B cell (primary cell): ENCODE data around the gene ADGRD1.

Experiments used
- EZH2 ChIP-seq: IDR thresholded peaks from 2 replicates; pipeline ENCODE4 v1.6.1; 2012; ENCODE audit warnings: borderline replicate concordance, low read depth, mild to moderate bottlenecking, moderate library complexity, low read length; ENCODE audit not compliant: insufficient read depth, poor library complexity, severe bottlenecking
- TF ChIP-seq, protein P1 (sequence below): fragments of 200-600 bp; IDR thresholded peaks from one replicate; pipeline ENCODE4 v1.8.0; 2022; ENCODE audit warnings: antibody characterized with exemption, mild to moderate bottlenecking

DNA sequence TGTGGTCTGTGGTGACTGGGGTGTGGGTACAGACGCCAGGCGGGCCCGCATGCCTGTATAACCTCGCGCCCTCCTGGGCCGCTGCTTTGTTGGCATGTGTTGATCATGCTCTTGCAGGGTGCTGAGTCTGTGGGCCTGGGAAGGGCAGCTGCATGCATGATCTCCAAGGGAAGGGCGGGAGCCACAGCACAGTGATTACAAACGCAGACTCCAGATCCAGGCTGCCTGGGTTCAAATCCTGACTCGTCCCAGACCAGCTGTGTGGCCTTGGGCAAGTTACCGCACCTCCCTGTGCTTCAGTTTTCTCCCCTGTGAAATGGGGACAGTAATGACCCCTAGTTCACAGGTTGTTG, 24.0 kb downstream of the ADGRD1 start:
- TF ChIP-seq, protein P1, sequence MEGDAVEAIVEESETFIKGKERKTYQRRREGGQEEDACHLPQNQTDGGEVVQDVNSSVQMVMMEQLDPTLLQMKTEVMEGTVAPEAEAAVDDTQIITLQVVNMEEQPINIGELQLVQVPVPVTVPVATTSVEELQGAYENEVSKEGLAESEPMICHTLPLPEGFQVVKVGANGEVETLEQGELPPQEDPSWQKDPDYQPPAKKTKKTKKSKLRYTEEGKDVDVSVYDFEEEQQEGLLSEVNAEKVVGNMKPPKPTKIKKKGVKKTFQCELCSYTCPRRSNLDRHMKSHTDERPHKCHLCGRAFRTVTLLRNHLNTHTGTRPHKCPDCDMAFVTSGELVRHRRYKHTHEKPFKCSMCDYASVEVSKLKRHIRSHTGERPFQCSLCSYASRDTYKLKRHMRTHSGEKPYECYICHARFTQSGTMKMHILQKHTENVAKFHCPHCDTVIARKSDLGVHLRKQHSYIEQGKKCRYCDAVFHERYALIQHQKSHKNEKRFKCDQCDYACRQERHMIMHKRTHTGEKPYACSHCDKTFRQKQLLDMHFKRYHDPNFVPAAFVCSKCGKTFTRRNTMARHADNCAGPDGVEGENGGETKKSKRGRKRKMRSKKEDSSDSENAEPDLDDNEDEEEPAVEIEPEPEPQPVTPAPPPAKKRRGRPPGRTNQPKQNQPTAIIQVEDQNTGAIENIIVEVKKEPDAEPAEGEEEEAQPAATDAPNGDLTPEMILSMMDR, result no peak
- TF ChIP-seq EZH2, result no peak
